ENCODE results near the gene NTNG1.

NTNG1 gene

GRCh38 chr1:107459204-107459904, 318.5 kb downstream of the NTNG1 start:
- DNase-seq (ENCODE audit: low spot score) = no peak

- DNase-seq (ENCODE audit: low spot score) = no peak
These were observed 319.2 kb downstream of the NTNG1 start for GRCh38 chr1:107460035-107460434.

- no peak for DNase-seq (ENCODE audit: low spot score)
These were observed 324.0 kb downstream of the NTNG1 start for GRCh38 chr1:107464827-107465226.

GRCh38 chr1:107467286-107467685, 326.4 kb downstream of the NTNG1 start:
- no peak for DNase-seq (ENCODE audit: low spot score)

- no peak for DNase-seq (ENCODE audit: low spot score)
These were observed 327.0 kb downstream of the NTNG1 start for GRCh38 chr1:107467811-107468210.

- DNase-seq (ENCODE audit: low spot score) = no peak
These were observed 332.2 kb downstream of the NTNG1 start for GRCh38 chr1:107473065-107473464.

- no peak for DNase-seq (ENCODE audit: low spot score)
These were observed 334.2 kb downstream of the NTNG1 start for GRCh38 chr1:107474877-107475612.

GRCh38 chr1:107477233-107477632, 336.4 kb downstream of the NTNG1 start:
- DNase-seq (ENCODE audit: low spot score) = no peak

- no peak for DNase-seq (ENCODE audit: low spot score)
These were observed 339.1 kb downstream of the NTNG1 start for GRCh38 chr1:107479865-107480350.

- DNase-seq (ENCODE audit: low spot score) = peak; percentile 18
These were observed 339.9 kb downstream of the NTNG1 start for GRCh38 chr1:107480548-107481415.

GRCh38 chr1:107481756-107482384, 341.0 kb downstream of the NTNG1 start:
- no peak for DNase-seq (ENCODE audit: low spot score)

GRCh38 chr1:107483949-107484348, 343.1 kb downstream of the NTNG1 start:
- no peak for DNase-seq (ENCODE audit: low spot score)

GRCh38 chr1:107486349-107486748, 345.5 kb downstream of the NTNG1 start:
- DNase-seq (ENCODE audit: low spot score) = no peak

- no peak for DNase-seq (ENCODE audit: low spot score)
These were observed 346.7 kb downstream of the NTNG1 start for GRCh38 chr1:107487506-107487905.

- DNase-seq (ENCODE audit: low spot score) = no peak
These were observed 350.7 kb downstream of the NTNG1 start for GRCh38 chr1:107491582-107491981.

- no peak for DNase-seq (ENCODE audit: low spot score)
These were observed 352.4 kb downstream of the NTNG1 start for GRCh38 chr1:107493111-107493716.

- no peak for DNase-seq (ENCODE audit: low spot score)
These were observed 353.2 kb downstream of the NTNG1 start for GRCh38 chr1:107494061-107494460.

- no peak for DNase-seq (ENCODE audit: low spot score)
These were observed 355.2 kb downstream of the NTNG1 start for GRCh38 chr1:107496002-107496401.

- DNase-seq (ENCODE audit: low spot score) = no peak
These were observed 358.4 kb downstream of the NTNG1 start for GRCh38 chr1:107499139-107499744.

GRCh38 chr1:107501081-107501605, 360.3 kb downstream of the NTNG1 start:
- no peak for DNase-seq (ENCODE audit: low spot score)

- no peak for DNase-seq (ENCODE audit: low spot score)
These were observed 369.5 kb downstream of the NTNG1 start for GRCh38 chr1:107510347-107510746.

Data from D341Med (cell line).